Endothelial cell of umbilical vein (primary cell): ENCODE results near the gene GRM8. TPM values are rescaled to one million over a fixed set of nuclear protein-coding genes. Genes with fewer than 3 reads are reported as not detected.

Experiments
- BruUV-seq: library from RNA; stranded (reverse); fragments of 400-500 nt; replicated peaks from 2 replicates; lab custom pipeline; 2021; lab: Mats Ljungman, UMichigan
- CTCF ChIA-PET: fragments of 300-600, 350-600 bp; sonication (Branson Sonifier 250); formaldehyde crosslinking; loops from one replicate; lab custom pipeline; 2021; ENCODE audit warnings: antibody characterized with exemption, inconsistent platforms; lab: Charles Lee
- POLR2A ChIA-PET: fragments of 300-600, 350-600 bp; sonication (Branson Sonifier 250); formaldehyde crosslinking; loops from one replicate; lab custom pipeline; 2021; ENCODE audit warnings: antibody characterized with exemption, inconsistent platforms; lab: Charles Lee
- DNase-seq: peaks from one replicate; pipeline ENCODE4 v3.0.0-alpha.2; 2011; ENCODE audit warnings: low read depth, low spot score
- FAIRE-seq: peaks from 2 replicates; lab custom pipeline; 2011; peaks lifted over from hg19 to GRCh38; lab: Jason Lieb, UNC
- H2AFZ ChIP-seq: 2 replicates; pipeline ENCODE4 v1.6.0; 2012; ENCODE audit warnings: low read depth, low read length, control low read depth, inconsistent platforms
- H3K27ac ChIP-seq: 2 replicates; pipeline ENCODE4 v1.5.1; 2011; ENCODE audit warnings: low read depth, mild to moderate bottlenecking, control low read depth, low read length, moderate library complexity; ENCODE audit not compliant: insufficient read depth
- H3K27me3 ChIP-seq, 2 experiments: 2 replicates each; pipeline versions ENCODE4 v1.6.0 to v1.6.1; 2011; ENCODE audit warnings: low read length in 2 of 2, mixed read lengths in 1 of 2; ENCODE audit not compliant: control insufficient read depth in 2 of 2, insufficient read depth in 2 of 2
- H3K36me3 ChIP-seq, 2 experiments: 2 replicates in 1 of 2; 3 replicates in 1 of 2; pipeline ENCODE4 v1.5.1; 2011; ENCODE audit warnings: low read length in 2 of 2, mild to moderate bottlenecking in 1 of 2, moderate library complexity in 1 of 2; ENCODE audit not compliant: control insufficient read depth in 2 of 2, insufficient read depth in 2 of 2; ENCODE audit errors: extremely low read depth in 1 of 2
- H3K4me1 ChIP-seq: 3 replicates; pipeline ENCODE4 v1.5.1; 2011; ENCODE audit warnings: mild to moderate bottlenecking, low read length; ENCODE audit not compliant: control insufficient read depth, insufficient read depth; ENCODE audit errors: extremely low read depth
- H3K4me2 ChIP-seq: 2 replicates; pipeline ENCODE4 v1.6.1; 2011; ENCODE audit warnings: low read length, control low read depth, mixed read lengths; ENCODE audit not compliant: insufficient read depth
- H3K4me3 ChIP-seq, 3 experiments: fragments of 200-600 bp in 1 of 3; sonication (generic), shearing (Covaris generic) in 1 of 3; replicated peaks in 1 of 3; 2 replicates each; pipeline ENCODE4 v1.5.1; 2011 to 2016; ENCODE audit warnings: control low read depth in 3 of 3, low read length in 3 of 3, mild to moderate bottlenecking in 2 of 3, inconsistent platforms in 1 of 3, low read depth in 1 of 3, moderate library complexity in 1 of 3; ENCODE audit not compliant: insufficient read depth in 1 of 3
- H3K79me2 ChIP-seq: 2 replicates; pipeline ENCODE4 v1.6.0; 2012; ENCODE audit warnings: low read length, inconsistent platforms; ENCODE audit not compliant: control insufficient read depth, insufficient read depth
- H3K9ac ChIP-seq: replicated peaks from 2 replicates; pipeline ENCODE3; 2011; ENCODE audit warnings: low read length, control low read depth; ENCODE audit not compliant: insufficient read depth; ENCODE audit errors: extremely low read depth
- H3K9me1 ChIP-seq: replicated peaks from 3 replicates; pipeline ENCODE4 v1.6.0; 2011; ENCODE audit warnings: mild to moderate bottlenecking, low read length; ENCODE audit not compliant: control insufficient read depth, insufficient read depth; ENCODE audit errors: extremely low read depth
- H3K9me3 ChIP-seq: replicated peaks from 2 replicates; pipeline ENCODE4 v1.5.1; 2012; ENCODE audit warnings: low read length, inconsistent platforms; ENCODE audit not compliant: control insufficient read depth, insufficient read depth
- H4K20me1 ChIP-seq: replicated peaks from 2 replicates; pipeline ENCODE3; 2011; ENCODE audit warnings: mild to moderate bottlenecking, low read length; ENCODE audit not compliant: control insufficient read depth, insufficient read depth; ENCODE audit errors: extremely low read depth
- EZH2 ChIP-seq: IDR thresholded peaks from 2 replicates; pipeline ENCODE4 v1.6.1; 2012; ENCODE audit warnings: borderline replicate concordance, low read depth, mild to moderate bottlenecking, moderate library complexity, low read length, inconsistent platforms; ENCODE audit not compliant: severe bottlenecking
- FOS ChIP-seq: IDR thresholded peaks from 2 replicates; pipeline ENCODE4 v1.6.1; 2011; ENCODE audit warnings: mild to moderate bottlenecking, low read length, moderate library complexity, borderline replicate concordance; ENCODE audit not compliant: insufficient read depth
- GATA2 ChIP-seq: IDR thresholded peaks from 2 replicates; pipeline ENCODE4 v1.7.0; 2011; ENCODE audit warnings: low read depth, mild to moderate bottlenecking, moderate library complexity, mixed read lengths, low read length; ENCODE audit not compliant: insufficient read length, insufficient read depth
- JUN ChIP-seq: IDR thresholded peaks from 2 replicates; pipeline ENCODE4 v1.6.1; 2011; ENCODE audit warnings: borderline replicate concordance, low read depth; ENCODE audit not compliant: insufficient read length, insufficient read depth
- MYC ChIP-seq: IDR thresholded peaks from one replicate; pipeline ENCODE4 v1.6.1; 2011; ENCODE audit warnings: mild to moderate bottlenecking, low read depth, low read length
- POLR2A ChIP-seq: IDR thresholded peaks from 2 replicates; pipeline ENCODE4 v1.6.1; 2012; ENCODE audit warnings: low read depth, mild to moderate bottlenecking, control low read depth, low read length
- POLR2AphosphoS5 ChIP-seq: IDR thresholded peaks from 2 replicates; pipeline ENCODE4 v1.6.1; 2012; ENCODE audit warnings: low read depth, mild to moderate bottlenecking, control low read depth, low read length, moderate library complexity; ENCODE audit not compliant: insufficient read depth
- dilution Hi-C: fragments of 300-500 bp; cut with MboI; formaldehyde crosslinking; loops from one replicate; pipeline ENCODE4 v1.15.0; 2019; ENCODE audit warnings: low sequenced_read_pairs; ENCODE audit not compliant: extremely low pct_ligation_motif_present
- intact Hi-C: fragments of 100-400 bp; cut with micrococcal nuclease; formaldehyde crosslinking; loops from one replicate; pipeline ENCODE4 v1.10.0; 2022
- polyA plus RNA-seq, 4 experiments: library from polyadenylated mRNA; depleted of rRNA in 3 of 4; stranded (reverse) in 3 of 4; unstranded in 1 of 4; fragments of >200 nt; gene quantifications; 2 replicates each; pipeline versions ENCODE4 v1.2.1 to v1.2.3, GENCODE V29; 2011 to 2012; ENCODE audit warnings: missing spikeins in 1 of 4
- total RNA-seq: library from RNA; stranded (reverse); gene quantifications from 2 replicates; pipeline ENCODE4 v1.2.3, GENCODE V29; 2021
- TF ChIP-seq, protein P1 (sequence below): IDR thresholded peaks from 2 replicates; pipeline ENCODE4 v1.6.1; 2011; ENCODE audit not compliant: insufficient read depth, insufficient read length
- TF ChIP-seq, protein P2 (sequence below), 2 donors: IDR thresholded peaks; 1 replicate in 1 of 2; 2 replicates in 1 of 2; pipeline ENCODE4 v1.5.1; 2011; ENCODE audit warnings: low read length in 2 of 2, mild to moderate bottlenecking in 2 of 2, moderate library complexity in 2 of 2, control low read depth in 1 of 2, inconsistent platforms in 1 of 2, low read depth in 1 of 2; ENCODE audit not compliant: insufficient read depth in 1 of 2; ENCODE audit errors: extremely low read depth in 1 of 2

GRM8 gene
- total and polyA plus RNA-seq, 2 donors (not counting 3 experiments of a cell fraction or from before 2014, with no cell fraction given): not detected

DNA sequence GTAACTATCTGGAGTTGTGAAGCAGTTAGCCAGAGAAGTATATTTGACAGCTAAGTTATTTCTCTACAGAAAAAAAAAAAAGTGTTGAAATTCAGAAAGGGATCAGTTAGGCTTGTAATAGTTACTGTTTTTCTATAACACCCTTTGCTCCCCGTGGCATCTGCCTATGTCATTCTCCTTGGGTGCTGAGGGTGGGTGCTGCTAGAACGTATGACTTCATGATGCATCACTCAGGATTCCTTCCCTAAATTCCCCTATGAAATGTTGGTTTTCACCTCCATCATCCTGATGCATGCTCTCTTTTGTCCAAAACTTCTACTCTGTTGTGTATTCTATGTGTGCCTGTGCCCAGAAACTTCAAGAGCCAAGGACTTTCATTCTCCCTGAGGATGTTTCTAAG lies 536.4 kb downstream of the GRM8 start:
- no peak for FAIRE-seq
- H3K79me2 ChIP-seq: no peaks in the 10 kb centered on the region
- no peaks in the 10 kb centered on the region for H3K9me1 ChIP-seq
- H3K4me3 ChIP-seq: no peak overlapping the region
- dilution Hi-C loops (no loop called here), intact Hi-C loops (no loop called here)
- no peak overlapping the region for H3K9ac ChIP-seq
- DNase-seq: no peak
- no TSS peak for BruUV-seq
- H3K36me3 ChIP-seq: no peaks in the 10 kb centered on the region
- no peak overlapping the region for H2AFZ ChIP-seq
- no peak overlapping the region for H3K4me2 ChIP-seq
- no peaks in the 10 kb centered on the region for H3K27me3 ChIP-seq
- CTCF ChIA-PET: no interaction called here
- H3K9me3 ChIP-seq: no peaks in the 10 kb centered on the region
- no peaks in the 10 kb centered on the region for H3K4me1 ChIP-seq
- no peak for TF ChIP-seq JUN
- TF ChIP-seq FOS: no peak
- no peak for TF ChIP-seq GATA2
- TF ChIP-seq EZH2: no peak
- no peak for TF ChIP-seq POLR2A
- no peak for TF ChIP-seq MYC
- TF ChIP-seq, protein P1, sequence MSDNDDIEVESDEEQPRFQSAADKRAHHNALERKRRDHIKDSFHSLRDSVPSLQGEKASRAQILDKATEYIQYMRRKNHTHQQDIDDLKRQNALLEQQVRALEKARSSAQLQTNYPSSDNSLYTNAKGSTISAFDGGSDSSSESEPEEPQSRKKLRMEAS: no peak
- TF ChIP-seq POLR2AphosphoS5: no peak
- TF ChIP-seq, protein P2, sequence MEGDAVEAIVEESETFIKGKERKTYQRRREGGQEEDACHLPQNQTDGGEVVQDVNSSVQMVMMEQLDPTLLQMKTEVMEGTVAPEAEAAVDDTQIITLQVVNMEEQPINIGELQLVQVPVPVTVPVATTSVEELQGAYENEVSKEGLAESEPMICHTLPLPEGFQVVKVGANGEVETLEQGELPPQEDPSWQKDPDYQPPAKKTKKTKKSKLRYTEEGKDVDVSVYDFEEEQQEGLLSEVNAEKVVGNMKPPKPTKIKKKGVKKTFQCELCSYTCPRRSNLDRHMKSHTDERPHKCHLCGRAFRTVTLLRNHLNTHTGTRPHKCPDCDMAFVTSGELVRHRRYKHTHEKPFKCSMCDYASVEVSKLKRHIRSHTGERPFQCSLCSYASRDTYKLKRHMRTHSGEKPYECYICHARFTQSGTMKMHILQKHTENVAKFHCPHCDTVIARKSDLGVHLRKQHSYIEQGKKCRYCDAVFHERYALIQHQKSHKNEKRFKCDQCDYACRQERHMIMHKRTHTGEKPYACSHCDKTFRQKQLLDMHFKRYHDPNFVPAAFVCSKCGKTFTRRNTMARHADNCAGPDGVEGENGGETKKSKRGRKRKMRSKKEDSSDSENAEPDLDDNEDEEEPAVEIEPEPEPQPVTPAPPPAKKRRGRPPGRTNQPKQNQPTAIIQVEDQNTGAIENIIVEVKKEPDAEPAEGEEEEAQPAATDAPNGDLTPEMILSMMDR (IDR thresholded peaks at IDR 0.05; ENCODE audit: extremely low read depth in 1 of 2, insufficient read depth in 1 of 2, low read depth in 1 of 2, low read length in 2 of 2): no peak
- H3K27ac ChIP-seq: no peak overlapping the region
- H4K20me1 ChIP-seq: no peaks in the 10 kb centered on the region
- POLR2A ChIA-PET: no interaction called here
